HUES64 (cell line): ENCODE measurements around the gene GPHA2.

Experiments used
- H3K27ac ChIP-seq: 2 replicates; pipeline ENCODE4 v1.7.0; 2013; ENCODE audit warnings: low read depth, low read length, inconsistent platforms
- H3K27me3 ChIP-seq: 2 replicates; pipeline ENCODE4 v1.6.1; 2013; ENCODE audit warnings: mild to moderate bottlenecking, low read length; ENCODE audit not compliant: insufficient read depth
- H3K36me3 ChIP-seq: 2 replicates; pipeline ENCODE4 v1.6.1; 2013; ENCODE audit warnings: mild to moderate bottlenecking, low read length; ENCODE audit not compliant: insufficient read depth
- H3K4me1 ChIP-seq: 2 replicates; pipeline ENCODE4 v1.6.1; 2013; ENCODE audit warnings: mild to moderate bottlenecking, low read length, moderate library complexity; ENCODE audit not compliant: insufficient read depth
- H3K4me3 ChIP-seq: 2 replicates; pipeline ENCODE4 v1.5.1; 2013; ENCODE audit warnings: mild to moderate bottlenecking, low read length, moderate library complexity
- H3K9ac ChIP-seq: 2 replicates; pipeline ENCODE4 v1.6.1; 2013; ENCODE audit warnings: mild to moderate bottlenecking, low read depth, low read length
- H3K9me3 ChIP-seq: 2 replicates; pipeline ENCODE4 v1.6.1; 2013; ENCODE audit warnings: low read depth, low read length; ENCODE audit not compliant: insufficient read depth
- WGBS: fragments of 150-250, 120-280 bp; methylation state at CpG from one replicate; pipeline ENCODE4 v1.1.7; 2013; ENCODE audit warnings: missing lambda C conversion rate; 5-methylcytosine and 5-hydroxymethylcytosine counted together

GPHA2 gene

GRCh38 chr11:64909653-64910343 lies 25.9 kb downstream of the GPHA2 start:
- no peaks in the 10 kb centered on the region for H3K9me3 ChIP-seq

GRCh38 chr11:64908766-64909165 lies 26.9 kb downstream of the GPHA2 start:
- H3K9ac ChIP-seq: no peak overlapping the region
- 92% methylated on average over 11 of the region's 11 CpGs for WGBS
- H3K36me3 ChIP-seq: peaks cover 61% of the 10 kb centered on the region

More at GRCh38 chr11:64909653-64910343, 25.9 kb downstream of the GPHA2 start:
- H3K27me3 ChIP-seq: no peaks in the 10 kb centered on the region
- no peak overlapping the region for H3K27ac ChIP-seq
- no peak overlapping the region for H3K4me3 ChIP-seq
- peaks cover 62% of the 10 kb centered on the region for H3K36me3 ChIP-seq
- H3K9ac ChIP-seq: no peak overlapping the region
- no peaks in the 10 kb centered on the region for H3K4me1 ChIP-seq
- 92% methylated on average over 39 of the region's 39 CpGs for WGBS

GRCh38 chr11:64906314-64906635 lies 29.4 kb downstream of the GPHA2 start:
- H3K9ac ChIP-seq: no peak overlapping the region
- peaks cover 43% of the 10 kb centered on the region for H3K36me3 ChIP-seq
- WGBS: 98% methylated on average over 13 of the region's 13 CpGs
- H3K27ac ChIP-seq: no peak overlapping the region
- no peaks in the 10 kb centered on the region for H3K9me3 ChIP-seq
- no peak overlapping the region for H3K4me3 ChIP-seq
- H3K27me3 ChIP-seq: no peaks in the 10 kb centered on the region
- H3K4me1 ChIP-seq: no peaks in the 10 kb centered on the region

More at GRCh38 chr11:64908766-64909165, 26.9 kb downstream of the GPHA2 start:
- no peaks in the 10 kb centered on the region for H3K9me3 ChIP-seq
- no peaks in the 10 kb centered on the region for H3K27me3 ChIP-seq
- H3K4me3 ChIP-seq: no peak overlapping the region
- H3K4me1 ChIP-seq: no peaks in the 10 kb centered on the region
- no peak overlapping the region for H3K27ac ChIP-seq

GRCh38 chr11:64905516-64906313 lies 30.0 kb downstream of the GPHA2 start:
- no peak overlapping the region for H3K9ac ChIP-seq
- peaks cover 39% of the 10 kb centered on the region for H3K36me3 ChIP-seq
- 95% methylated on average over 25 of the region's 25 CpGs for WGBS
- H3K9me3 ChIP-seq: no peaks in the 10 kb centered on the region
- no peak overlapping the region for H3K27ac ChIP-seq
- no peaks in the 10 kb centered on the region for H3K4me1 ChIP-seq
- H3K4me3 ChIP-seq: no peak overlapping the region
- H3K27me3 ChIP-seq: no peaks in the 10 kb centered on the region

DNA sequence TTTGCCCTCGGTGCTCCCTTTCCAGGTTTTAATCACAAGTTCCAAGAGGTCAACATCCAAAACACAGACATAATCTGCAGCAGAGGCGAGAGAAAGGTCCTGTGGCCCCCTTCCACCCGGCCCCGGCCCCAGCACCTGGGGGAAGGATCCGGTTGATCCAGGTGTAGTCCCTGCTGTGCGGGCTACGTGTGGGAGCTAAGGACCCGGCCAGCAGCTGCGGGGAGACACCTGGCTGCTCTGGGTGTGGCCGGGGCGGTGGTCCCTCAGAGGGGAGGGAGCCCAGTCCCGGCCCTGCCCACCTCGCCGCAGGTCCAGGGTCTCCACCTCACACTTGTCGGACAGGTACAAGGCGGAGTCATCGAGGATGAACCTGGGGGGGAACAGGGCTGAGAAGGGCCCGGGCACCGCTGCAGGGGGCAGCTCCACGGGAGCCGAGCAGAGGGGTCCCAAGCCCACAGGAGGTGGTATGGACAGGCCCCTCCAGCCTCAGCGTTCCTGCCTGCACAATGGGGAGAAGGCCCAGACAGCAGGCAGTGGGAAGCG lies 32.3 kb downstream of the GPHA2 start:
- Histone ChIP-seq H3K9ac (no peak overlapping the region), H3K4me3 (no peak overlapping the region), H3K36me3 (peaks cover 29% of the 10 kb centered on the region), H3K9me3 (no peaks in the 10 kb centered on the region), H3K27me3 (no peaks in the 10 kb centered on the region), H3K4me1 (no peaks in the 10 kb centered on the region), H3K27ac (no peak overlapping the region)
- WGBS: 95% methylated on average over 23 of the region's 23 CpGs

DNA sequence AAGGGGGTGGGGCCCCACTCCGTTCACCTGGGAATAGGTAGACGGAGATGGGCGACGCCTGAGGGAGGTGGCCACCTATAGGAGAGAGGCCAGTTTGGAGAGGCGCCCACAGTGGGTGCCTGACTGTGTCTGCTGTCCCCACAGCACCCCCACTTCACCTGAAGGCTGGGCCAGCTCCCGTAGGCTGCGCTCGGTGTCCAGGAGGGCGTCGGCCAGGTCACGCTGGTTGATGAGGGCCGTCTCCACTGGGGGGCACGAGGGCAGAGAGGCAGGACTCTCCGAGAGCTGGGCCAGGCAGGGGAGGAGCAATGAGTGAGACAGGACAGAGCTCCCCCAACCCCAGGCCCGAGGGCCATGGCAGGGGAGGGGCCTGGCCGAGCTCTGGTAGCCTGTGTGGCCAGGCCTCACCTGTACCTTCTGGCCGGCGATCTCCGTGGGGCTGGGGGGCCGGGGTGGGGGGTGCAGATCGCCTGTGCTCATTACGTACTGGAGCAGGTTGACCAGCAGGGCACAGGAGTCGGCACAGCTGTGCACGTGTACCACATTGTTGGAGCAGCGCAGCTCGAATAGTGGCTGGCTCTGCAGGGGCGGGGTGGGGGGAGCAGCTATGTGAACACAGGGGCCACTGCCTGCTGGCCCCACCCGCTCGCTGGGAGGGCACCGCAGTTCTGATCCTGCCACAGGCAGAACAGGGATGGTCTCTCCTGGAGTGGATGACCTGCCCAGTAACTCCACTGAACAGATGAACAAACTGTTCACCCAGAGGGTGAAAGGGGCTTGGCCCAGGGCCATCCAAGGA lies 33.4 kb downstream of the GPHA2 start:
- H3K36me3 ChIP-seq: peaks cover 34% of the 10 kb centered on the region
- H3K4me3 ChIP-seq: no peak overlapping the region
- WGBS: 95% methylated on average over 30 of the region's 30 CpGs
- H3K9me3 ChIP-seq: no peaks in the 10 kb centered on the region
- no peaks in the 10 kb centered on the region for H3K27me3 ChIP-seq
- no peak overlapping the region for H3K27ac ChIP-seq
- H3K9ac ChIP-seq: no peak overlapping the region
- no peaks in the 10 kb centered on the region for H3K4me1 ChIP-seq

- no peak overlapping the region for H3K27ac ChIP-seq
- H3K27me3 ChIP-seq: no peaks in the 10 kb centered on the region
- no peak overlapping the region for H3K9ac ChIP-seq
- no peaks in the 10 kb centered on the region for H3K9me3 ChIP-seq
- 96% methylated on average over 17 of the region's 17 CpGs for WGBS
- H3K4me1 ChIP-seq: no peaks in the 10 kb centered on the region
- peaks cover 28% of the 10 kb centered on the region for H3K36me3 ChIP-seq
- no peak overlapping the region for H3K4me3 ChIP-seq
Observed at GRCh38 chr11:64900774-64901173, 34.9 kb downstream of the GPHA2 start.

DNA sequence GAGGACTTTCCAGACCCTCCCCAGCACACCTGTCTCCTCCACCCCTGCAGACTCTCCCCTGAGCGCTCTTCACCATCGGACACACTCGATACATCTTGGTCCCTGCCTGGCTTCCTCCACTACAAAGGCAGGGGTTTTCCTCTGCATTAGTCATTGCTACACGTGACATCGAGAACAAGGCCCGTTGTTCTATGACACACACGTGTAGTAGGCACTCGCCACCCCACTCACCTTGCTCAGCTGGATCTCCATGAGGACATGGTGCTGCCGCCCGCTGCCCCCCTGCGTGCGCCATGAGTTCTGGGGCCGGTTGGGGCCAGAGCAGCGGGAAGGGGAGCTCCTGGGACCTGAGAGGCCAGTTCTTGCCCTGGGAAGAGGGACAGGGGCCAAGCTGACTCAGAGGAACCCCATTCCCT lies 35.4 kb downstream of the GPHA2 start:
- peaks cover 23% of the 10 kb centered on the region for H3K36me3 ChIP-seq

GRCh38 chr11:64898541-64898940 lies 37.2 kb downstream of the GPHA2 start:
- Histone ChIP-seq H3K9ac (no peak overlapping the region), H3K4me3 (no peak overlapping the region), H3K27me3 (no peaks in the 10 kb centered on the region), H3K36me3 (peaks cover 20% of the 10 kb centered on the region), H3K27ac (no peak overlapping the region), H3K4me1 (no peaks in the 10 kb centered on the region), H3K9me3 (no peaks in the 10 kb centered on the region)
- WGBS: 96% methylated on average over 19 of the region's 19 CpGs

More for the DNA sequence above, 35.4 kb downstream of the GPHA2 start:
- H3K27ac ChIP-seq: no peak overlapping the region
- no peaks in the 10 kb centered on the region for H3K4me1 ChIP-seq
- H3K4me3 ChIP-seq: no peak overlapping the region
- H3K9ac ChIP-seq: no peak overlapping the region
- H3K9me3 ChIP-seq: no peaks in the 10 kb centered on the region
- H3K27me3 ChIP-seq: no peaks in the 10 kb centered on the region
- WGBS: 95% methylated on average over 14 of the region's 14 CpGs

- Histone ChIP-seq H3K4me3 (no peak overlapping the region), H3K4me1 (no peaks in the 10 kb centered on the region), H3K27me3 (no peaks in the 10 kb centered on the region), H3K9me3 (no peaks in the 10 kb centered on the region), H3K36me3 (peaks cover 20% of the 10 kb centered on the region), H3K9ac (no peak overlapping the region), H3K27ac (no peak overlapping the region)
- WGBS: 93% methylated on average over 9 of the region's 9 CpGs
Observed at GRCh38 chr11:64898076-64898445, 37.6 kb downstream of the GPHA2 start.
